BJ (cell line): ENCODE measurements around the gene GRB10. TPM values are rescaled to one million over a fixed set of nuclear protein-coding genes. Genes with fewer than 3 reads are reported as not detected.

ENCODE experiments used
- CTCF ChIA-PET: fragments of 350-600 bp; formaldehyde crosslinking; extraction: SDS; loops from one replicate; lab custom pipeline; 2021; ENCODE audit warnings: antibody characterized with exemption, inconsistent platforms; lab: Yijun Ruan, JAX
- POLR2A ChIA-PET: fragments of 300-600 bp; sonication (Branson Sonifier 250); formaldehyde crosslinking; extraction: SDS; loops from one replicate; lab custom pipeline; 2021; ENCODE audit warnings: antibody characterized with exemption; lab: Charles Lee
- DNase-seq: peaks from one replicate; pipeline ENCODE4 v3.0.0-alpha.2; 2011; ENCODE audit warnings: low read depth
- H3K27me3 ChIP-seq: 2 replicates; pipeline ENCODE4 v1.6.0; 2011; ENCODE audit warnings: low read length; ENCODE audit not compliant: control insufficient read depth, insufficient read depth
- H3K36me3 ChIP-seq: 2 replicates; pipeline ENCODE4 v1.5.1; 2011; ENCODE audit warnings: low read length; ENCODE audit not compliant: control insufficient read depth, insufficient read depth
- H3K4me3 ChIP-seq: 2 replicates; pipeline ENCODE4 v1.5.1; 2011; ENCODE audit warnings: low read depth, mild to moderate bottlenecking, control low read depth, low read length
- polyA plus RNA-seq: library from polyadenylated mRNA; depleted of rRNA; stranded (reverse); fragments of >200 nt; gene quantifications from 2 replicates; pipeline ENCODE4 v1.2.3, GENCODE V29; 2011
- TF ChIP-seq, protein P1 (sequence below): IDR thresholded peaks from 2 replicates; pipeline ENCODE4 v1.5.1; 2011; ENCODE audit warnings: low read depth, mild to moderate bottlenecking, control low read depth, inconsistent platforms, low read length, moderate library complexity; ENCODE audit not compliant: insufficient read depth

The GRB10 gene
- polyA plus RNA-seq, 1 experiment: 8.5 TPM

DNA sequence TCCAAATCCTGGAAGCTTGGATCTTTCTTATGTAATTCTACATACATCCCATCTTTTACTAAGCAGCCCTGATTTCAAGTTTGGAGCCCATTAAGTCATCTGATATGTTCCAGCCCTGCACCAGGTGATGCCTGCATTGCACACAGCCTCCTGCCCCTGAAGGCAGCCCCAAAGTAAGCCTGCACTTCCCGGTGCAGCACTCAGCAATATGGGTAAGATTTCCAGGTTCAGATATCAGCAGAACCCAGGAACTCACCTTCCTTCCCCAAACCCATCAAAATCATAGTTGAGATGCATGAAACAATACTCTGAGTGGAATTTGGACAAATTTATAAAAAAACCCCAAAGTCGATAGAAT lies 217.2 kb downstream of the GRB10 start:
- no peaks in the 10 kb centered on the region for H3K36me3 ChIP-seq
- CTCF ChIA-PET: no interaction called here
- POLR2A ChIA-PET: no interaction called here

DNA sequence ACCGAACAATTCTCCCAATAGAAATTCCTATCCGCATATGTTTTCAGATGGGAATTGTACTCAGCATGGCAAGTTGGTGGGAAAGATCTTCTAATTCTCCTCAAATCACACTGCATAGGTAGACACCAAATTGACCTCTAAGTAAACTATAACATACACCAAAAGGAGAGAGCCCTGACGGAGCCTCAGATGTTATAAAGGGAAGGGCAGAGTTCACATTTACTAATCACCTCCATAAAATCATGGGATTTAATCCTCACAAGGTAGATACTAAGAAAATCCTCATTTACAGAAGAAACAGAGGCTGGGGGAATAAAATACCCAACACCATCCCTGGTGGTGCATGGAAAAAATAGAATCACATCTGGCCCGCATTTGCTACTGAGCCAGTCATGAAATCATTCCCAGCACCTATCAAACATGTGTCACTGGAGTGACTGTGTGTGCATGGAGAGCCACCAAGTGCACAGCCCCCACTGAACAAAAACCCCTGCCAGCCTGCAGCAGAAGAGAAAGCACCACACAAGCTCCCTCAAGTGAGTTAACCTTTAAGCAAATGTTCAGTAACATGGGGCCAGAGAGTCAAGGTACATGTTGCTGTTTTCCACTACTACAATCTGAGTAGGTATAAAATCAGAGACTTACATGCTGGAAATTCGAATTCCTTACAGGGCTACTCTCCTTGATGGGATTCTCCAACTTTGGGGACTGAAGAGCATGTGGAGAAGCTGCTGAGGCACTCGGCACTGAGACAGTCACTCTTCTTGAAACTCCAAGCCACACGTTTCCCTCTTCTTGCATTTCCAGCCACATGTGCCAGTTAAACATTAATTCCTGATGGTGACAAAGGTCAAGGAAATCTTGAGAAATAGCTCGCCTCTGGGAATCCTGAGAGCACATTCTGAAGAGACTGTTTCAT lies 217.8 kb downstream of the GRB10 start, which contains the start of gene DDC:
Gene DDC, minus strand, starts transcription at position 766 of the 919 bp plus-strand sequence. CDS start 21,320 bp downstream, outside the sequence.
- TF ChIP-seq, protein P1, sequence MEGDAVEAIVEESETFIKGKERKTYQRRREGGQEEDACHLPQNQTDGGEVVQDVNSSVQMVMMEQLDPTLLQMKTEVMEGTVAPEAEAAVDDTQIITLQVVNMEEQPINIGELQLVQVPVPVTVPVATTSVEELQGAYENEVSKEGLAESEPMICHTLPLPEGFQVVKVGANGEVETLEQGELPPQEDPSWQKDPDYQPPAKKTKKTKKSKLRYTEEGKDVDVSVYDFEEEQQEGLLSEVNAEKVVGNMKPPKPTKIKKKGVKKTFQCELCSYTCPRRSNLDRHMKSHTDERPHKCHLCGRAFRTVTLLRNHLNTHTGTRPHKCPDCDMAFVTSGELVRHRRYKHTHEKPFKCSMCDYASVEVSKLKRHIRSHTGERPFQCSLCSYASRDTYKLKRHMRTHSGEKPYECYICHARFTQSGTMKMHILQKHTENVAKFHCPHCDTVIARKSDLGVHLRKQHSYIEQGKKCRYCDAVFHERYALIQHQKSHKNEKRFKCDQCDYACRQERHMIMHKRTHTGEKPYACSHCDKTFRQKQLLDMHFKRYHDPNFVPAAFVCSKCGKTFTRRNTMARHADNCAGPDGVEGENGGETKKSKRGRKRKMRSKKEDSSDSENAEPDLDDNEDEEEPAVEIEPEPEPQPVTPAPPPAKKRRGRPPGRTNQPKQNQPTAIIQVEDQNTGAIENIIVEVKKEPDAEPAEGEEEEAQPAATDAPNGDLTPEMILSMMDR: no peak
- Histone ChIP-seq H3K36me3 (no peaks in the 10 kb centered on the region), H3K27me3 (peaks cover 12% of the 10 kb centered on the region), H3K4me3 (no peak within 1 kb of the TSS)
- no peak for DNase-seq
- CTCF ChIA-PET: no interaction called here
- POLR2A ChIA-PET: no interaction called here

More for the DNA sequence above, 217.2 kb downstream of the GRB10 start:
- TF ChIP-seq, protein P1: no peak
- Histone ChIP-seq H3K4me3 (no peak overlapping the region), H3K27me3 (peaks cover 7% of the 10 kb centered on the region)
- DNase-seq: no peak

DNA sequence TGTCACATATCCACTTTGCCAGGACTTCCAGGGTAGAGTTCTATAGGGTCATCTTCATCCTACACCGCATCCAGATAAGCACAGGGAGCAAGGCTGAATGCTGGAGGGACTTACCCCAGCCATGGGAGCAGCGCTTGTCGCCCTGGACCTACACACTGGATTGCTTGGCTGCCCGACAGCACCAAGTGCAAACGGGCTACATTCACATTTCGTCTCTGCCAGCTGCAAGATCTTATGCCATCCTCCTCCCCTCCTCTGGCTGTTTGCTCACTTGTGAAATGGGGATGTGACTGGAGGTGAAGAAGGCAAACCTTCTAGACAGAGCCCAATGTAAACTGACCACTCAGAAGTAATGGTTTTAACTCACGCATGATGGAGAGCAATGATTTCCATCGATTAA lies 218.5 kb downstream of the GRB10 start:
- Histone ChIP-seq H3K4me3 (no peak overlapping the region), H3K27me3 (peaks cover 12% of the 10 kb centered on the region), H3K36me3 (no peaks in the 10 kb centered on the region)
- DNase-seq: no peak
- TF ChIP-seq, protein P1: no peak
- ChIA-PET POLR2A (no interaction called here), CTCF (interaction anchor here (0.5 kb wide), 1 partner anchor 86 kb away, joined by 5 read pairs; no protein-coding TSS in a partner anchor)

DNA sequence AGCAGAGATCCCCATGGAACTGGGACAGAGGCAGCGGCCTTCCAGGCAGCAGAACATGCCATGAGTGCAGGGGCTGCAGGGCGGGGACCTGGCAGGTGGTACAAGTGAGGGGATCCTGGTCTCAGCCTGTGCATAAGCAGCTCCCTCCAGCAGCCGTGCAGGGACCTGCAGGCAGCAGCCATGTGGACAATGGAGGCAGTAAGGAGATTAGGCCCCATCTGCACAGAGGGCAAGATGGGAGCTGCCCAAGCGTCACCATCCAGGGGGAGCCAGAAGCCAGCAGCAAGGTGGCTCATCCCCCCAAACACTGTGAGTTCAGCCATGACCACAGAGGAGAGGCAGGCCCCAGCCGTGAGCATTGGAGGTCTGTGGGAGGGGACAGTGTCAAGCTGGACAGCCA lies 220.6 kb downstream of the GRB10 start:
- no peak for DNase-seq
- CTCF ChIA-PET: interaction anchor here (0.8 to 0.9 kb wide), 2 partner anchors 19 to 117 kb away, joined by 3 read pairs; no protein-coding TSS in a partner anchor
- H3K4me3 ChIP-seq: no peak overlapping the region

DNA sequence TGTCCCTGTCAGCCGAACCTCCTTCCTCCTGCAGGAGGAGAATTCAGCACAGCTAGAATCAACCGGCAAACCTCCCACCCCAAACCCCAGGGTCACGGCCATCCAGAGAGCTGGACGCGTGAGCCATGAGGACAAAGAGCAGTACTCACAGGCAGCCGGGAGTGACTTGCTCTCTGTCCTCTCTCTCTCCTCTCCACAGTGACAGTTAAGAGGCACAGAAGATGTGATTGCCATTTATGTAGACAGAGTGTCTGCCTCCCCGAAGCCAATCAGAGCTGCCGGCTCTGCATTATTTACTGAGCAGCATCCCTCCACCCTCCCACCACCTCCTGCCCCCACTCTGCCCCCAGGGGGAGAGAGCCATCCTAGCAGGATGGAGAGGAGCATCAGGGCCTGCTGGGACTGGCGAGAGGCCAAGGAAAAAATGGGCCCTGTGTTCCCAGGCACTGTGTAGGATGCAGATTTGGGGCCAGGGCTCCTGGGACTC lies 221.8 kb downstream of the GRB10 start:
- Histone ChIP-seq H3K4me3 (no peak overlapping the region), H3K36me3 (no peaks in the 10 kb centered on the region), H3K27me3 (peaks cover 14% of the 10 kb centered on the region)
- DNase-seq: no peak
- CTCF ChIA-PET: interaction anchor here (1.0 kb wide), 1 partner anchor 580 kb away, joined by 3 read pairs; no protein-coding TSS in a partner anchor
- TF ChIP-seq, protein P1: no peak
- POLR2A ChIA-PET: no interaction called here

More for the DNA sequence above, 220.6 kb downstream of the GRB10 start:
- POLR2A ChIA-PET: no interaction called here
- TF ChIP-seq, protein P1: no peak
- H3K27me3 ChIP-seq: peaks cover 14% of the 10 kb centered on the region
- H3K36me3 ChIP-seq: no peaks in the 10 kb centered on the region
